CD14-positive monocyte (primary cell): ENCODE results near the gene CNTNAP5. TPM values are rescaled to one million over a fixed set of nuclear protein-coding genes. Genes with fewer than 3 reads are reported as not detected.

Experiments used
- DNase-seq, 3 donors: peaks; one replicate each; pipeline ENCODE4 v3.0.0-alpha.2; 2011 to 2022
- H2AFZ ChIP-seq: 2 replicates; pipeline ENCODE4 v1.6.0; 2012; ENCODE audit warnings: mild to moderate bottlenecking, low read depth, low read length, inconsistent platforms; ENCODE audit not compliant: insufficient read depth, poor library complexity, severe bottlenecking
- H3K27ac ChIP-seq, 2 donors: 1 replicate in 1 of 2; 2 replicates in 1 of 2; pipeline ENCODE4 v1.5.1; 2012 to 2013; ENCODE audit warnings: low read length in 2 of 2, control low read depth in 1 of 2, inconsistent platforms in 1 of 2, low read depth in 1 of 2, mild to moderate bottlenecking in 1 of 2
- H3K27me3 ChIP-seq, 2 donors: one replicate each; pipeline versions ENCODE4 v1.6.0 to v1.6.1; 2011 to 2013; ENCODE audit warnings: low read length in 2 of 2; ENCODE audit not compliant: control insufficient read depth in 2 of 2, insufficient read depth in 2 of 2
- H3K36me3 ChIP-seq, 2 donors: replicated peaks in 1 of 2; 1 replicate in 1 of 2; 2 replicates in 1 of 2; pipeline versions ENCODE4 v1.5.1 to v1.6.1; 2012 to 2013; ENCODE audit warnings: low read length in 2 of 2, control low read depth in 1 of 2, inconsistent platforms in 1 of 2, mild to moderate bottlenecking in 1 of 2; ENCODE audit not compliant: insufficient read depth in 2 of 2, control insufficient read depth in 1 of 2
- H3K4me1 ChIP-seq, 2 donors: 1 replicate in 1 of 2; 2 replicates in 1 of 2; pipeline versions ENCODE4 v1.5.1 to v1.6.1; 2012 to 2013; ENCODE audit warnings: low read length in 2 of 2, control low read depth in 1 of 2, inconsistent platforms in 1 of 2, mild to moderate bottlenecking in 1 of 2, moderate library complexity in 1 of 2; ENCODE audit not compliant: insufficient read depth in 2 of 2, control insufficient read depth in 1 of 2
- H3K4me2 ChIP-seq: replicated peaks from 2 replicates; pipeline ENCODE3; 2012; ENCODE audit warnings: low read length, moderate library complexity, mild to moderate bottlenecking; ENCODE audit not compliant: poor library complexity, severe bottlenecking; ENCODE audit errors: extremely low read depth
- H3K4me3 ChIP-seq, 3 experiments: fragments of 200-600 bp in 1 of 3; sonication (generic) in 1 of 3; replicated peaks in 1 of 3; 1 replicate in 2 of 3; 2 replicates in 1 of 3; pipeline ENCODE4 v1.5.1; 2011 to 2013; ENCODE audit warnings: low read length in 3 of 3, mild to moderate bottlenecking in 3 of 3, control low read depth in 2 of 3, low read depth in 2 of 3, inconsistent platforms in 1 of 3, moderate library complexity in 1 of 3
- H3K79me2 ChIP-seq: 2 replicates; pipeline ENCODE4 v1.6.0; 2012; ENCODE audit warnings: mild to moderate bottlenecking, control low read depth, inconsistent platforms, low read length, moderate library complexity; ENCODE audit not compliant: insufficient read depth
- H3K9ac ChIP-seq: 2 replicates; pipeline ENCODE4 v1.6.0; 2017; ENCODE audit warnings: low read length, mild to moderate bottlenecking; ENCODE audit not compliant: insufficient read depth, poor library complexity, severe bottlenecking
- H3K9me3 ChIP-seq, 2 donors: replicated peaks in 1 of 2; 1 replicate in 1 of 2; 2 replicates in 1 of 2; pipeline versions ENCODE4 v1.5.1 to v1.6.1; 2012 to 2013; ENCODE audit warnings: low read length in 2 of 2, control low read depth in 1 of 2; ENCODE audit not compliant: control insufficient read depth in 1 of 2, insufficient read depth in 1 of 2
- H4K20me1 ChIP-seq: 2 replicates; pipeline ENCODE4 v1.6.0; 2012; ENCODE audit warnings: mild to moderate bottlenecking, low read length, control low read depth, moderate library complexity; ENCODE audit not compliant: insufficient read depth
- H3K27ac Mint-ChIP-seq, 7 donors: one replicate each; pipeline ENCODE4 v1.8.0; 2020; ENCODE audit warnings: mild to moderate bottlenecking in 7 of 7, mixed read lengths in 7 of 7, moderate library complexity in 6 of 7, inconsistent platforms in 2 of 7
- H3K27me3 Mint-ChIP-seq, 3 donors: one replicate each; pipeline ENCODE4 v1.8.0; 2021 to 2022; ENCODE audit warnings: low read depth in 3 of 3, mild to moderate bottlenecking in 3 of 3, mixed read lengths in 3 of 3, moderate library complexity in 3 of 3, inconsistent platforms in 1 of 3
- H3K36me3 Mint-ChIP-seq, 2 donors: one replicate each; pipeline ENCODE4 v1.8.0; 2020; ENCODE audit warnings: mixed read lengths in 2 of 2, inconsistent platforms in 1 of 2, mild to moderate bottlenecking in 1 of 2
- H3K4me1 Mint-ChIP-seq: one replicate; pipeline ENCODE4 v1.8.0; 2020; ENCODE audit warnings: mild to moderate bottlenecking, mixed read lengths
- H3K4me3 Mint-ChIP-seq, 2 donors: one replicate each; pipeline ENCODE4 v1.8.0; 2020; ENCODE audit warnings: mild to moderate bottlenecking in 2 of 2, mixed read lengths in 2 of 2, moderate library complexity in 1 of 2
- H3K9me3 Mint-ChIP-seq, 7 donors: one replicate each; pipeline ENCODE4 v1.8.0; 2020 to 2022; ENCODE audit warnings: mixed read lengths in 7 of 7, mild to moderate bottlenecking in 6 of 7, moderate library complexity in 6 of 7, inconsistent platforms in 2 of 7
- CTCF ChIP-seq: fragments of 200-600 bp; IDR thresholded peaks from one replicate; pipeline ENCODE4 v1.8.0; 2022; ENCODE audit warnings: antibody characterized with exemption, mild to moderate bottlenecking
- whole genome bisulfite sequencing: methylation state at CpG from one replicate; pipeline ENCODE4 v1.1.5; 2013; ENCODE audit warnings: missing lambda C conversion rate; ENCODE audit not compliant: insufficient coverage; 5-methylcytosine and 5-hydroxymethylcytosine counted together
- intact Hi-C, 2 donors: fragments of 100-400 bp; cut with micrococcal nuclease; formaldehyde crosslinking; loops; one replicate each; pipeline versions ENCODE4 v1.15.0 to v1.15.1; 2023
- polyA plus RNA-seq, 3 donors: library from polyadenylated mRNA; depleted of rRNA in 1 of 3; unstranded in 2 of 3; stranded (reverse) in 1 of 3; fragments of 300-500 nt in 2 of 3; fragments of >200 nt in 1 of 3; fragmentation: Illumina TruSeq in 2 of 3; gene quantifications; 1 replicate in 2 of 3; 2 replicates in 1 of 3; pipeline ENCODE4 v1.2.3, GENCODE V29; 2012 to 2021

Gene CNTNAP5
- polyA plus RNA-seq, 3 donors: not detected

- H3K27ac Mint-ChIP-seq: no peak overlapping the region
- no peak overlapping the region for H2AFZ ChIP-seq
- whole genome bisulfite sequencing: 52% methylated on average over 2 of the region's 2 CpGs
- H3K9me3 ChIP-seq: peaks cover 0 to 3% of the 10 kb centered on the region in 2 donors
- H3K4me1 ChIP-seq: no peaks in the 10 kb centered on the region
- no peaks in the 10 kb centered on the region for H3K36me3 ChIP-seq
- H3K27me3 Mint-ChIP-seq: peaks cover 0 to 3% (median 0%) of the 10 kb centered on the region in 3 donors
- H3K27ac ChIP-seq: no peak overlapping the region
- no peak for DNase-seq
- no peak overlapping the region for H3K9ac ChIP-seq
- H4K20me1 ChIP-seq: no peaks in the 10 kb centered on the region
- H3K4me1 Mint-ChIP-seq: no peaks in the 10 kb centered on the region
- no peak overlapping the region for H3K4me3 ChIP-seq
- intact Hi-C loops: no loop called here
- no peak overlapping the region for H3K4me3 Mint-ChIP-seq
- no peak for TF ChIP-seq CTCF
- no peaks in the 10 kb centered on the region for H3K79me2 ChIP-seq
- H3K4me2 ChIP-seq: no peak overlapping the region
- H3K27me3 ChIP-seq: no peaks in the 10 kb centered on the region
- H3K36me3 Mint-ChIP-seq: no peaks in the 10 kb centered on the region
- peaks cover 0 to 6% (median 3%) of the 10 kb centered on the region in 7 donors for H3K9me3 Mint-ChIP-seq
These were observed 855.9 kb downstream of the CNTNAP5 start for GRCh38 chr2:124880995-124881394.

GRCh38 chr2:124882423-124882822, 857.3 kb downstream of the CNTNAP5 start:
- Mint-ChIP-seq H3K27me3 (peaks cover 0 to 3% (median 0%) of the 10 kb centered on the region in 3 donors), H3K9me3 (peaks cover 0 to 6% (median 3%) of the 10 kb centered on the region in 7 donors), H3K36me3 (no peaks in the 10 kb centered on the region), H3K27ac (no peak overlapping the region), H3K4me3 (no peak overlapping the region), H3K4me1 (no peaks in the 10 kb centered on the region)
- no peak overlapping the region for H3K27ac ChIP-seq
- H3K9me3 ChIP-seq: peaks cover 0 to 3% of the 10 kb centered on the region in 2 donors
- DNase-seq: no peak
- H3K27me3 ChIP-seq: no peaks in the 10 kb centered on the region
- H3K4me3 ChIP-seq: no peak overlapping the region
- no CpG with 5 or more reads among the region's 3 CpGs for WGBS
- no peaks in the 10 kb centered on the region for H3K79me2 ChIP-seq
- no peaks in the 10 kb centered on the region for H3K36me3 ChIP-seq
- no peaks in the 10 kb centered on the region for H4K20me1 ChIP-seq
- H3K9ac ChIP-seq: no peak overlapping the region
- no peak for TF ChIP-seq CTCF
- intact Hi-C loops: no loop called here
- H2AFZ ChIP-seq: no peak overlapping the region
- H3K4me2 ChIP-seq: no peak overlapping the region
- H3K4me1 ChIP-seq: no peaks in the 10 kb centered on the region
